Inflammatory macrophage treated with lipopolysaccharide for 4 hours (primary cell): ENCODE results near the gene TP53BP1.
A peak's percentile ranks its signal among the peaks of the same experiment; 100 is the strongest.

Source experiments
- DNase-seq: peaks from one replicate; pipeline ENCODE4 v3.0.0-alpha.2; 2020

Gene TP53BP1

DNA sequence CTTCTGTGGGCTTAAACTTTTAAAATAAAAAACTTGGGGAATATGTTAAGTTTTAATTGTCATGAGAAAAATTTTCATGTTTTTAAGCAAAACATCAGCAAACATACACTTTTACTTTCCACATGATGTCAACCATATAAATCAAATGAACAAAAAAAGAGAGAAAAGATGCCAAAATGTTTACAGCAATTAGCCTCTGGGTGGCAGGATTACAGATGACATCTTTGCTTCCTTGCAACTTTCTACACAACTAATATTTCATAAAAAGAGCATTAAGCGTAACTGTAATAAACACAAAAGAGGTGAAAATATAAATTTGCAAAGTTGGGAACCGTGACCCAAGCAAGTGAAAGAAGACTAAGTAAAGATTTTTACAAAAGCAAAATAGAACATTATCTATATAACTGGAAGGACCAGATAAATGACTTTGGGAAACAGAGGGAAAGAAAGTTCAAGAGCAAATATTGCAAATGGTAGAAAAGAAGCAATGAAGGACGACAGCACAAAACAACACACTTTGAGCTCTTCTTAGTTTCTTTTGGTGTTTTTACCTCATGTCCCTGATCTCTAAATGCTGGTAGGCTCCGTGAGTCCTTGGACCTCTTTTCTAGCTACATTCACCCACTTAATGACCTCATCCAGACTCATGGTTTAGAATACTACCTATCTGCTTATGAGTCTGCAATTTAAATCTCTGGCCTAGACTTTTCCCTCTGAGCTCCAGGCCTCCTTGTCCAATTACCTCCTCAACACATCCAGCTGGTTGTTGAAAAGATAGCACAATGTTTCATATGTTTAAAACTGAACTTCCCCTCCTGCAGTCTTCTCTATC is 9.4 kb downstream of the TP53BP1 start:
- peak; percentile 20 for DNase-seq

- DNase-seq = no peak
Observed at GRCh38 chr15:43473885-43474284, 19.1 kb downstream of the TP53BP1 start.

DNA sequence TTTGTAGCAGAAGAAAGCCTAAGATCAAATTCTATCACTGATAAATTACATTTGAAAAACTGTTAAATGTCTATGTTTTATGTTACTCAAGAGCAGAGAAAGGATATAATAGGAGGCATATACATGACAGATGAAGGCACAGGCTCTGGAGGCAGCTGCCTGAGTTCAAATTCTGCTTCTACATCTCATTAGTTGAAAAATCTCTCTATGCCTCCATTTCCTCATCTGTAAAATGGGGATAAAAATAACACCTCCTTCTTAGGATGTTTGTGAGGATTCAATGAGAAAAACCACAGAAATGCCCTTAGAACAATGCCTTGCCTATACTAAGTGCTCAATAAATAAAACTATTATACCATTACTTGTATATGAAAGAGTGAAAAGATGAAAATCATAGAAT is 21.0 kb downstream of the TP53BP1 start:
- no peak for DNase-seq

GRCh38 chr15:43469867-43470266 is 23.1 kb downstream of the TP53BP1 start:
- no peak for DNase-seq

- peak; percentile 76 for DNase-seq
Observed at GRCh38 chr15:43465100-43465499, 27.9 kb downstream of the TP53BP1 start.

DNA sequence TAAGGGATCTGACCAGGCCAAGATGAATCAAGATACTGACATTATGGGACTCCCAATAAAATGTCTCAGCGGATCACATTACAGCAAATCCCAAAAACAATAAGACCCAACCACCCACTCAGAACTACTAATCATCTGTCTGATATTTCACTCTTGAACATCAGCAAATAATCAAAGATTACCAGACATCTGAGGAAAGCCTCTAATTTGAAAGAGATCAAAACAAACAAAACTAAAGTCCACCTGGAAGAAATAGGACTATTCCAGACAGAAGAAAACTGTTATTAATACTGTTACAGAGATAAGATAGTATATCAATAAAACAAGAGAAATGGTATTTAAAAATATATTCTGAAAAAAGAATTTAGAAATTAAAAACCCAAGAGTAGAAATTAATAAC is 29.0 kb downstream of the TP53BP1 start:
- no peak for DNase-seq

GRCh38 chr15:43463507-43463906 is 29.4 kb downstream of the TP53BP1 start:
- peak; percentile 30 for DNase-seq

- DNase-seq = peak; percentile 51
Observed at GRCh38 chr15:43449981-43450380, 43.0 kb downstream of the TP53BP1 start.

DNA sequence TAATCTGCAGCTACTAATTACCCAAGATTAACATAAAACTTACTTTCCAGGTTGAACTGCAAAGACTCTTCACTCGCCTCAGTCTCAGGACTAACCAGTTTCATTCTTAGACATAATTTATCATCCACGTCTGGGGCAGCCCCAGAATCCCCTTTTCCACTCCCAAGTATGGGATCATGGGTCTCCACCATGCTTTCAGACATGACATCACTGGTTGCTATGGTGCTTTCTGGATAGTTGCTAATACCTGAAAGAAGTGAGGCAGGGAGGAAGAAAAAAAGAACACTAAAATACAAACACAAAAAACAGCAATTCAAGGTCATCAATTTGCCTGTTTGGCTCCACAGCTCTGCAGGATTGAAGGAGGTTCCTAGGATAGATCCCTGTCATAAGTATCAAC is 46.6 kb downstream of the TP53BP1 start:
- no peak for DNase-seq

- peak; percentile 28 for DNase-seq
Observed at GRCh38 chr15:43441316-43441715, 51.6 kb downstream of the TP53BP1 start.

DNA sequence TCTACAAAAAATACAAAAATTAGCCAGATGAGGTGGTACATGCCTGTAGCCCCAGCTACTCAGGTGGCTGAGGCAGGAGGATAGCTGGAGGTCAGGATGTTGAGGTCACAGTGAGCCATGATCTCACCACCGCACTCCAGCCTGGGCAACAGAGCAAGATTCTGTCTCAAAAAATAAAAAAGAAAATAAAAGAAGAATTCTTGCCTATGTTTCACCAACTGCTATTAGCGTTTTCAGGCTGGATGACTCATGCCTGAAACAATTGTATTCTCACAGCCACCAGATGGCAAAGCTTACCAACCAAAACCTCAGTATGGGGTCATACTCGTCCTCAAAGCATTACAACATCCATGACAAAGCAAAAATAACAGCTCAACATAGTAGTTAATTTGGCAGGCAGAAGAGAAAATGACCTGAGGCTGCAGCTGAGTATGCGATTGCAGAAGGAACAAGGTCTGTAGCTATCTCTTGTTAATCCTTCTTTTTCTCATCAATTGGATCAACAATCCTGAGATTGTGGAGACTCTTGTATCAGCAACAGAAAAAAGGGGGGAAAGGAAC is 52.2 kb downstream of the TP53BP1 start:
- DNase-seq = peak; percentile 93

GRCh38 chr15:43439268-43439667 is 53.7 kb downstream of the TP53BP1 start:
- DNase-seq = no peak

DNA sequence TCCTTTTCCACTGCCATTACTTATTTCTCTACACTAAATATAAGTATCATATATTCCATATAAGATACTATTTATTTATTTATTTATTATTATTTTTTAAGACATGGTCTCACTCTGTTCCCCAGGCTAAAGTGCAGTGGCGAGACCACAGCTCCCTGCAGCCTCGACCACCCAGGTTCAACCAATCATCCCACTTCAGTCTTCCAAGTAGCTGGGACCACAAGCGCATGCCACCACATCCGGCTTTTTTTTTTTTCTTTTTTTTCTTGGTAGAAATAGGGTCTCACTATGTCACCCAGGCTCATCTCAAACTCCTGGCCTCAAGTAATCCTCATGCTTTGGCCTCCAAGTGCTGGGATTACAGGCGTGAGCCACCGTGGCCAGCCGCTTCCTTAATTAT is 56.6 kb downstream of the TP53BP1 start:
- DNase-seq = no peak

- DNase-seq = no peak
Observed at GRCh38 chr15:43434446-43434845, 58.5 kb downstream of the TP53BP1 start.

DNA sequence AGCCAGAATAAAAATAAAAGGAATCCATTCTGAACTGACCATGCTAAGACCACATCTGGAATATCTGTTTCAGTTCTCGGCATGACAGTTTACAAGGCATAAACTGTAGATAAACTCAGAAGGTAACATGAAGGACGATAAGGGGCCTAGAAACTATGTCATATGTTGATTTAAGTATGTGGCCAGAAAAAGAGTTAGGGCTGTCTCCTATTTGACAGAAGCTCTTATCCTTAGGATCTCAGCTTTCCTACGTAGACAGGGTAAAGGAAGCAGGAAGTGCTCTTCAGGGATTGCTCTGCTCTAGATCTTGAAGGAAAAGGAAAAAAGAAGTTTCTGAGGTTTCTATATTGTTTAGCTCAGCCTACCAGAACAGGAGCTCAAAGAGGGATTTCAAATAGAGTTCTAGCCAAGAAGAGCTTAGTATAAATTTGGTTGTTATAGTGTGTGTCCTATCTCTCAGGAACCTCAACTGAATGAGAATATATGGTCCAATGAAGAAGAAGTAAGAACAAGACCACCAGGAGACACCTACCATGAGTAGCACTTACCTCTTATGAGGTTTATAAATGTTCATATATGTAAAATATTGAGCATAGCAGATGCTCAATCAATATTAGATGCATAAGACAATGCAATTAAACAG is 59.2 kb downstream of the TP53BP1 start:
- no peak for DNase-seq

DNA sequence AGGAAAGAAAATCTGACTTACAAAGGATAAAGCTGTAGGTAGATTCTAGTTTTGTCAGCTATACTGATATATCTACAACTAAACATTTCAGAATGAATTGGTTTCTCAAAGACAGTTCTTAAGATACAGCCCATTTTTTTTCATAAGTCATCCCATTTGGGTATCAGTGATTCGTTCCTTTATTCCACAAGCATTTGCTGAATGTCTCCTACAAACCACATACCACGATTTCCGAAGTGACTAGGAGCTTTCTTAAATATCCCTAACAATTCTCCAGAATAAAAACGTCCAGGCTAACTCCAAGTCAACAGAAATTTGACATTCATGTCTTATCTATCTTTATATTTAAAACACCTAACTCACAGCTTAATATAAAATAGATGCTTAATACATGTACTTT is 59.8 kb downstream of the TP53BP1 start:
- DNase-seq = no peak

- no peak for DNase-seq
Observed at GRCh38 chr15:43429687-43430086, 63.3 kb downstream of the TP53BP1 start.

- no peak for DNase-seq
Observed at GRCh38 chr15:43423793-43424192, 69.2 kb downstream of the TP53BP1 start.

DNA sequence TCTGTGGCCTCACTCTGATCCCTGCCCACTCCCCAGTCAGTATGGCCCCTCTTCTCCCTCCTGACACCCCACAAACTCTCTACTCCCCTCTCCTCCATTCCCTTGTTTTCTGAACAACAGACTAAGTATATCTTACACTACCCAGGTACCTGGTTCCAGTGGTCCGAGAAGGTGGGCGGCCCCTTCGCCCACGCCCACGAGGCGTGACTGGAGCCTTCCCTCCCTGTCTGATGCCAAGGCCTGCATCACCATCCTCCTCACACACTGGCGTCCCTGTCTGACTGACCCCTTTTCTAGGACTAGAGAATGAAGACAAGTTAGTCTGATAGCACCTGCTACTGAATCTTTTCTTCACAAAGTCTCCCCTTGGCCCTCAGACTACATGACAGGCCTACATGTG is 72.1 kb downstream of the TP53BP1 start:
- no peak for DNase-seq

DNA sequence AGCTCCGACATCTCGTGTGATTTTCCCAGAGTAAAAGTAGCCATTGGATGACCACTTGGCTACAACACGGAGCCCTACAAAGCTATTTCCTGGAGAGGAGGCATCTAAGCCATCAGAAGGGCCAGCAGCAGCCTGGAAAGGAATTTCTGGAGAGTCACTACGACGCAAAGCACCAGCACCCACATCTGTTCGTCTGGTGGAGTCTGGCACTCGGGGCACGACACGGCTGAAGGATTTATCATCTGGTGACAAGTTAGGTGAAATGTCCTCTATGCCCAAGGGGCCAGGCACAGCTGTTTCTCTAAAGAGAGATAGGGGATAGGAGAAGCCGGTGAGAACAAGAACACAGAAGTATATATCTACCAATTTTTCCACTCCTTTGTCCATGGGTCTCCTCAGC is 72.5 kb downstream of the TP53BP1 start:
- no peak for DNase-seq

DNA sequence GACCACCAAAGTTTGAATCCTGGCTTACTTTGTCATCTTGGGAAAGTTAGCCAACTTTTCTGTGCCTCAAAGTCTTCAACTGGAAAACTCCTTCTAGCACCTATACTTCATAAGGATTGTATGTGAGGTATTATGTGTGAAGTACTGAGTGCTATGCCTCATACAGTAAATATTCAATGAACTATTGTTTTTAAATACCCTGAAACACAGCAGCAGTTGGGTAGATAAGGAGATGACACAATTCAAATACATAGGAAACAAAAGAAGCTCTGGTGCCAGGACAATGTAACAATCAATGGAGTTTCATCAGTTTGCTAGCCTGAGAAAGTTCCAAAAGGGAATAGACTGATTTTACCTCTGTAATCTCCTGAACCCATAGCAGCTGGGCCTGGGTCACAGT is 78.8 kb downstream of the TP53BP1 start:
- DNase-seq = no peak

GRCh38 chr15:43412096-43412495 is 80.9 kb downstream of the TP53BP1 start:
- DNase-seq = no peak

DNA sequence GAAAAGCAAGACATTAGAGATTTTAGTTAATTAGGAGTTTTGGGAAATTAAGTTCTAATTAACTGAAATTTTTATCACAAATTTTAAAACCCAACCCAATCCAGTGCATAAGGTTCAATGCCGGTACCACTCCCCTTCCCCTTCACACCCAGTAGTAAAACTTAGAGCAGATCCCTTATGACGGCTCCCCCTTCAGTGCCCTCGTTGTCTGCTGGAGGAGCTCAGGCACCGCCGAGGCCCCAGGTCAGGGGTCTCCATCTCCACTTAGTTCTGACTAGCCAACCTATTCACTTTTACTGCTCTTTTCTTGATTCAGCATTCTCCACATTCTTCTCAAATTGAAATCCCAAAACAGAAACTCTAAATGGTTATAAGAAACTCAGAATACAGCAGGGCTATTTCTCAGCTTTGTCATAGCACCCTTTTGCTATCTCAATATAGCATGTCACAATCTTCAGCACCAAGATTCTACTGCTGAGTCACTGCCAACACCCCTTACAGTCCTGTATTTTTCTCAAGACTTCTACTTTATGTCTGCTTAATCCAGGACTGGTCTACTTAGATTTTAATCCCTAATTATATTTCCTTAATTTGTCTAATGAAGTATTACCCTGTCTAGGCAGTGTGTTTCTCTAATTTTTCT is 82.3 kb downstream of the TP53BP1 start:
- DNase-seq = no peak

DNA sequence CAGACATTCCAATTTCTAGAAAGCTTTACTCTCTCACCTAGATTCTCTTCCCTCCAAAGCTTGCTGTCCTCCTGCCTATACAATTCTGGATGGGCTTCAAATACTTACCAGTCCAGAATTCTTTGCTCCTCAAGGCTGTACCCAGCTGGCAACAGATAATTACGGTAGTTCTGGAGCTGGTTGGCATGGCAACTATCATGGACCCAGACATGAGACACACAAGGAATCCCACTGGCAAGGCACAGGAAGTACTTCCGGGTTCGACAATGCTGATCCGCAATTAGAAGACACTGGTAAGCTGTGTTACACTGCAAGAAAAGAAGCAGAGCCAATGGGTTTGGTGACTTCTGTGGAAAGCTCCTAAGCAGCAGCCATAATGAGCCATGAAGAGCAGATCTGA is 84.2 kb downstream of the TP53BP1 start:
- DNase-seq = no peak
